ENCODE results near the gene TAF4.

Gene TAF4

GRCh38 chr20:61940976-61941720 lies 124.5 kb downstream of the TAF4 start:
- no peak for DNase-seq (ENCODE audit: low spot score)

GRCh38 chr20:61940491-61940890 lies 125.2 kb downstream of the TAF4 start:
- no peak for DNase-seq (ENCODE audit: low spot score)

- DNase-seq (ENCODE audit: low spot score) = no peak
These were observed 125.9 kb downstream of the TAF4 start for GRCh38 chr20:61939691-61940360.

- no peak for DNase-seq (ENCODE audit: low spot score)
These were observed 126.6 kb downstream of the TAF4 start for GRCh38 chr20:61938839-61939690.

- no peak for DNase-seq (ENCODE audit: low spot score)
These were observed 127.5 kb downstream of the TAF4 start for GRCh38 chr20:61937963-61938838.

- DNase-seq (ENCODE audit: low spot score) = no peak
These were observed 128.3 kb downstream of the TAF4 start for GRCh38 chr20:61937146-61937962.

- no peak for DNase-seq (ENCODE audit: low spot score)
These were observed 129.0 kb downstream of the TAF4 start for GRCh38 chr20:61936701-61937131.

- DNase-seq (ENCODE audit: low spot score) = no peak
These were observed 129.6 kb downstream of the TAF4 start for GRCh38 chr20:61935926-61936700.

GRCh38 chr20:61934716-61935530 lies 130.8 kb downstream of the TAF4 start:
- DNase-seq (ENCODE audit: low spot score) = no peak

GRCh38 chr20:61933951-61934715 lies 131.5 kb downstream of the TAF4 start:
- no peak for DNase-seq (ENCODE audit: low spot score)

GRCh38 chr20:61933481-61933950 lies 132.2 kb downstream of the TAF4 start:
- DNase-seq (ENCODE audit: low spot score) = no peak

- DNase-seq (ENCODE audit: low spot score) = no peak
These were observed 132.8 kb downstream of the TAF4 start for GRCh38 chr20:61932711-61933480.

GRCh38 chr20:61932199-61932592 lies 133.5 kb downstream of the TAF4 start:
- DNase-seq (ENCODE audit: low spot score) = no peak

GRCh38 chr20:61931476-61932198 lies 134.0 kb downstream of the TAF4 start:
- no peak for DNase-seq (ENCODE audit: low spot score)

- no peak for DNase-seq (ENCODE audit: low spot score)
These were observed 134.8 kb downstream of the TAF4 start for GRCh38 chr20:61930776-61931475.

Data from D341Med (cell line).